HepG2 (cell line): ENCODE data around the gene ANKRD29. TPM values are rescaled to one million over a fixed set of nuclear protein-coding genes. Genes with fewer than 3 reads are reported as not detected.
A peak's percentile ranks its signal among the peaks of the same experiment; 100 is the strongest.

ENCODE experiments used
- ATM ChIP-seq: fragments of 450-650 bp; IDR thresholded peaks from 2 replicates; pipeline ENCODE4 v1.7.1; 2017; ENCODE audit warnings: mild to moderate bottlenecking, borderline replicate concordance
- HHEX ChIP-seq: IDR thresholded peaks from 2 replicates; pipeline ENCODE4 v1.6.1; 2016; ENCODE audit warnings: control low read depth
- HNF1A ChIP-seq, 2 experiments: sonication (generic) in 1 of 2; formaldehyde crosslinking in 1 of 2; IDR thresholded peaks; 2 replicates each; pipeline versions ENCODE4 v1.4.0 to v1.6.1; 2016 to 2020; ENCODE audit warnings: borderline replicate concordance in 1 of 2, low read depth in 1 of 2, mild to moderate bottlenecking in 1 of 2, missing genetic modification reagents in 1 of 2
- HNRNPLL ChIP-seq: fragments of 200-400 bp; formaldehyde crosslinking; IDR thresholded peaks from 2 replicates; pipeline ENCODE4 v1.6.1; 2017; ENCODE audit warnings: mild to moderate bottlenecking, low read depth, low read length; ENCODE audit not compliant: poor library complexity, severe bottlenecking
- KDM6A ChIP-seq: IDR thresholded peaks from 2 replicates; pipeline ENCODE4 v1.6.1; 2016; ENCODE audit warnings: low read depth
- MLX ChIP-seq: IDR thresholded peaks from 2 replicates; pipeline ENCODE4 v1.6.1; 2016
- MLXIP ChIP-seq: sonication (generic); formaldehyde crosslinking; IDR thresholded peaks from 2 replicates; pipeline ENCODE4 v1.9.0; 2021; ENCODE audit warnings: missing genetic modification reagents, borderline replicate concordance
- RARG ChIP-seq: sonication (generic); formaldehyde crosslinking; IDR thresholded peaks from 2 replicates; pipeline ENCODE4 v1.4.0; 2020; ENCODE audit warnings: low read depth, mild to moderate bottlenecking, missing genetic modification reagents
- SALL2 ChIP-seq: sonication (generic); formaldehyde crosslinking; IDR thresholded peaks from 2 replicates; pipeline ENCODE4 v1.8.1; 2023; ENCODE audit warnings: mild to moderate bottlenecking, missing genetic modification reagents, inconsistent platforms
- SRY ChIP-seq: sonication (generic); formaldehyde crosslinking; IDR thresholded peaks from 2 replicates; pipeline ENCODE4 v1.8.0; 2022; ENCODE audit warnings: mild to moderate bottlenecking, missing genetic modification reagents
- TP53 ChIP-seq: sonication (generic); formaldehyde crosslinking; conservative IDR thresholded peaks from 2 replicates; pipeline ENCODE4 v1.4.0; 2020; ENCODE audit warnings: missing genetic modification reagents
- XBP1 ChIP-seq: sonication (generic); formaldehyde crosslinking; IDR thresholded peaks from 2 replicates; pipeline ENCODE4 v1.5.0; 2020; ENCODE audit warnings: missing genetic modification reagents
- ZMAT3 ChIP-seq: sonication (generic); formaldehyde crosslinking; conservative IDR thresholded peaks from 2 replicates; pipeline ENCODE4 v1.7.0; 2021; ENCODE audit warnings: missing genetic modification reagents
- ZNF121 ChIP-seq: sonication (generic); formaldehyde crosslinking; IDR thresholded peaks from 2 replicates; pipeline ENCODE4 v1.5.0; 2020; ENCODE audit warnings: mild to moderate bottlenecking, missing genetic modification reagents
- ZNF501 ChIP-seq: sonication (generic); formaldehyde crosslinking; IDR thresholded peaks from 2 replicates; pipeline ENCODE4 v1.5.1; 2020; ENCODE audit warnings: mild to moderate bottlenecking, moderate library complexity, missing genetic modification reagents
- ZSCAN12 ChIP-seq: sonication (generic); formaldehyde crosslinking; IDR thresholded peaks from 2 replicates; pipeline ENCODE4 v1.9.0; 2021; ENCODE audit warnings: mild to moderate bottlenecking, missing genetic modification reagents
- polyA plus RNA-seq, 8 experiments: library from polyadenylated mRNA; depleted of rRNA in 3 of 8; stranded (reverse) in 7 of 8; unstranded in 1 of 8; fragments of >200 nt; fragmentation: Illumina TruSeq in 4 of 8; extraction: Trizol in 4 of 8; gene quantifications; 2 replicates each; pipeline versions ENCODE4 v1.2.1 to v1.2.3, GENCODE V29; 2011 to 2016; ENCODE audit warnings: low read depth in 4 of 8, missing spikeins in 1 of 8, mixed read lengths in 1 of 8; ENCODE audit not compliant: insufficient read depth in 1 of 8
- total RNA-seq, 5 experiments: library from RNA; depleted of rRNA; stranded (reverse); fragments of >200 nt; fragmentation: Illumina TruSeq; extraction: Trizol; gene quantifications; 2 replicates each; pipeline ENCODE4 v1.2.3, GENCODE V29; 2016; ENCODE audit warnings: low read depth in 1 of 5
- TF ChIP-seq, protein P1 (sequence below): sonication (generic); formaldehyde crosslinking; IDR thresholded peaks from 2 replicates; pipeline ENCODE4 v1.4.0; 2020; ENCODE audit warnings: missing genetic modification reagents, low read depth, mild to moderate bottlenecking, borderline replicate concordance
- TF ChIP-seq, protein P2 (sequence below): IDR thresholded peaks from 2 replicates; pipeline ENCODE4 v1.6.1; 2016; ENCODE audit warnings: mild to moderate bottlenecking
- TF ChIP-seq, protein P3 (sequence below): sonication (generic); formaldehyde crosslinking; IDR thresholded peaks from 2 replicates; pipeline ENCODE4 v1.9.0; 2022; ENCODE audit warnings: low read depth, missing genetic modification reagents

Gene ANKRD29
- total and polyA plus RNA-seq, 2 of the 13 experiments (the other 11 are each of a cell fraction or from before 2014, with no cell fraction given), result not detected

- TF ChIP-seq HNF1A (IDR thresholded peaks at IDR 0.05; ENCODE audit: low read depth), result no peak
- TF ChIP-seq HNF1A (CRISPR knock-in tag; IDR thresholded peaks at IDR 0.05; ENCODE audit: borderline replicate concordance), result no peak
- TF ChIP-seq XBP1 (CRISPR knock-in tag), result no peak
- TF ChIP-seq ATM, result no peak
- TF ChIP-seq TP53 (CRISPR knock-in tag), result no peak
- TF ChIP-seq ZMAT3, result no peak
- no peak for TF ChIP-seq ZSCAN12
- TF ChIP-seq, protein P1, sequence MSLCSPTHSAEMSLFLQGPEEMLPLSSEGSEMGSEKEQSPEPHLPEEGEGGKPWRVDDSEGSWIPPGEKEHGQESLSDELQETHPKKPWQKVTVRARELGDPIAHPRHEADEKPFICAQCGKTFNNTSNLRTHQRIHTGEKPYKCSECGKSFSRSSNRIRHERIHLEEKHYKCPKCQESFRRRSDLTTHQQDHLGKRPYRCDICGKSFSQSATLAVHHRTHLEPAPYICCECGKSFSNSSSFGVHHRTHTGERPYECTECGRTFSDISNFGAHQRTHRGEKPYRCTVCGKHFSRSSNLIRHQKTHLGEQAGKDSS (CRISPR knock-in tag), result no peak
- no peak for TF ChIP-seq HNRNPLL
- TF ChIP-seq ZNF501 (CRISPR knock-in tag), result no peak
- no peak for TF ChIP-seq SRY (CRISPR knock-in tag)
- TF ChIP-seq, protein P2, sequence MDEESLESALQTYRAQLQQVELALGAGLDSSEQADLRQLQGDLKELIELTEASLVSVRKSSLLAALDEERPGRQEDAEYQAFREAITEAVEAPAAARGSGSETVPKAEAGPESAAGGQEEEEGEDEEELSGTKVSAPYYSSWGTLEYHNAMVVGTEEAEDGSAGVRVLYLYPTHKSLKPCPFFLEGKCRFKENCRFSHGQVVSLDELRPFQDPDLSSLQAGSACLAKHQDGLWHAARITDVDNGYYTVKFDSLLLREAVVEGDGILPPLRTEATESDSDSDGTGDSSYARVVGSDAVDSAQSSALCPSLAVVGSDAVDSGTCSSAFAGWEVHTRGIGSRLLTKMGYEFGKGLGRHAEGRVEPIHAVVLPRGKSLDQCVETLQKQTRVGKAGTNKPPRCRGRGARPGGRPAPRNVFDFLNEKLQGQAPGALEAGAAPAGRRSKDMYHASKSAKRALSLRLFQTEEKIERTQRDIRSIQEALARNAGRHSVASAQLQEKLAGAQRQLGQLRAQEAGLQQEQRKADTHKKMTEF (CRISPR knock-in tag), result 0 out of 2 replicates have a peak, but pooled peaks have one; percentile 27
- no peak for TF ChIP-seq ZNF121
- TF ChIP-seq SALL2 (CRISPR knock-in tag), result no peak
- no peak for TF ChIP-seq MLX (CRISPR knock-in tag)
- TF ChIP-seq, protein P3, sequence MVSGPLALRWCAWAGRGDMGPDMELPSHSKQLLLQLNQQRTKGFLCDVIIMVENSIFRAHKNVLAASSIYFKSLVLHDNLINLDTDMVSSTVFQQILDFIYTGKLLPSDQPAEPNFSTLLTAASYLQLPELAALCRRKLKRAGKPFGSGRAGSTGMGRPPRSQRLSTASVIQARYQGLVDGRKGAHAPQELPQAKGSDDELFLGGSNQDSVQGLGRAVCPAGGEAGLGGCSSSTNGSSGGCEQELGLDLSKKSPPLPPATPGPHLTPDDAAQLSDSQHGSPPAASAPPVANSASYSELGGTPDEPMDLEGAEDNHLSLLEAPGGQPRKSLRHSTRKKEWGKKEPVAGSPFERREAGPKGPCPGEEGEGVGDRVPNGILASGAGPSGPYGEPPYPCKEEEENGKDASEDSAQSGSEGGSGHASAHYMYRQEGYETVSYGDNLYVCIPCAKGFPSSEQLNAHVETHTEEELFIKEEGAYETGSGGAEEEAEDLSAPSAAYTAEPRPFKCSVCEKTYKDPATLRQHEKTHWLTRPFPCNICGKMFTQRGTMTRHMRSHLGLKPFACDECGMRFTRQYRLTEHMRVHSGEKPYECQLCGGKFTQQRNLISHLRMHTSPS (CRISPR knock-in tag), result no peak
- no peak for TF ChIP-seq MLXIP (CRISPR knock-in tag)
- TF ChIP-seq HHEX, result no peak
- TF ChIP-seq KDM6A (CRISPR knock-in tag), result 0 out of 2 replicates have a peak, but pooled peaks have one; percentile 30
- TF ChIP-seq RARG (CRISPR knock-in tag), result no peak
Observed at GRCh38 chr18:23572012-23572411, 90.7 kb downstream of the ANKRD29 start (continued).
